HG02798 (cell line): Measurements from ENCODE around the gene MCFD2.
"Not testable (repeated sequence)": the region's sequence is repeated elsewhere in the genome, so short reads cannot be mapped to it uniquely, and the experiment has no call there.

Experiments used
- ATAC-seq: cut with Tn5 transposase; IDR thresholded peaks from one replicate; pipeline ENCODE4 v1.9.1; 2021; ENCODE audit warnings: mild to moderate bottlenecking; ENCODE audit not compliant: unreplicated experiment, poor library complexity

The MCFD2 gene

GRCh38 chr2:46875962-46876689 is 39.5 kb downstream of the MCFD2 start:
- ATAC-seq, result not testable (repeated sequence)

- ATAC-seq, result no peak
Observed at GRCh38 chr2:46875226-46875899, 40.2 kb downstream of the MCFD2 start.

GRCh38 chr2:46874236-46874929 is 41.2 kb downstream of the MCFD2 start:
- ATAC-seq, result no peak

- ATAC-seq, result no peak
Observed at GRCh38 chr2:46873604-46874068, 42.0 kb downstream of the MCFD2 start.

GRCh38 chr2:46872902-46873603 is 42.6 kb downstream of the MCFD2 start:
- ATAC-seq, result no peak

GRCh38 chr2:46871976-46872381 is 43.6 kb downstream of the MCFD2 start:
- no peak for ATAC-seq

- ATAC-seq, result no peak
Observed at GRCh38 chr2:46870051-46870839, 45.4 kb downstream of the MCFD2 start.

GRCh38 chr2:46869621-46870020 is 46.0 kb downstream of the MCFD2 start:
- no peak for ATAC-seq

- no peak for ATAC-seq
Observed at GRCh38 chr2:46866770-46867246, 48.8 kb downstream of the MCFD2 start.

- ATAC-seq, result no peak
Observed at GRCh38 chr2:46865181-46865970, 50.2 kb downstream of the MCFD2 start.

GRCh38 chr2:46863882-46864281 is 51.7 kb downstream of the MCFD2 start:
- no peak for ATAC-seq

GRCh38 chr2:46862514-46862913 is 53.1 kb downstream of the MCFD2 start:
- no peak for ATAC-seq

GRCh38 chr2:46861916-46862315 is 53.7 kb downstream of the MCFD2 start:
- no peak for ATAC-seq

- ATAC-seq, result no peak
Observed at GRCh38 chr2:46859482-46859881, 56.1 kb downstream of the MCFD2 start.

GRCh38 chr2:46858702-46859090 is 56.9 kb downstream of the MCFD2 start:
- ATAC-seq, result no peak

GRCh38 chr2:46857871-46858701 is 57.5 kb downstream of the MCFD2 start:
- no peak for ATAC-seq

GRCh38 chr2:46856336-46856735 is 59.3 kb downstream of the MCFD2 start:
- no peak for ATAC-seq

GRCh38 chr2:46855805-46856204 is 59.8 kb downstream of the MCFD2 start:
- ATAC-seq, result no peak
